Small intestine (tissue), 7 donors: Measurements from ENCODE around the gene PDE7B. TPM values are rescaled to one million over a fixed set of nuclear protein-coding genes. Genes with fewer than 3 reads are reported as not detected.

ENCODE experiments used
- DNase-seq, 2 donors: peaks; one replicate each; pipeline versions ENCODE4 v3.0.0 to v3.0.0-alpha.2; 2013
- FAIRE-seq: peaks from 2 replicates; lab custom pipeline; 2012; peaks lifted over from hg19 to GRCh38; lab: Jason Lieb, UNC
- H3K27ac ChIP-seq, 3 donors: one replicate each; pipeline ENCODE4 v1.5.1; 2013; ENCODE audit warnings: low read length in 2 of 3, mild to moderate bottlenecking in 2 of 3, control low read depth in 1 of 3, inconsistent platforms in 1 of 3, low read depth in 1 of 3, moderate library complexity in 1 of 3
- H3K27me3 ChIP-seq, 3 donors: one replicate each; pipeline ENCODE4 v1.6.1; 2013; ENCODE audit warnings: low read length in 3 of 3, inconsistent platforms in 1 of 3; ENCODE audit not compliant: control insufficient read depth in 3 of 3, insufficient read depth in 3 of 3
- H3K36me3 ChIP-seq, 3 donors: one replicate each; pipeline ENCODE4 v1.6.1; 2013; ENCODE audit warnings: low read length in 3 of 3, inconsistent platforms in 1 of 3, low read depth in 1 of 3, mild to moderate bottlenecking in 1 of 3, moderate library complexity in 1 of 3; ENCODE audit not compliant: control insufficient read depth in 3 of 3, insufficient read depth in 2 of 3
- H3K4me1 ChIP-seq, 3 donors: one replicate each; pipeline ENCODE4 v1.6.1; 2013; ENCODE audit warnings: low read length in 2 of 3, inconsistent platforms in 1 of 3, low read depth in 1 of 3, mild to moderate bottlenecking in 1 of 3, moderate library complexity in 1 of 3; ENCODE audit not compliant: control insufficient read depth in 3 of 3, insufficient read depth in 2 of 3
- H3K4me3 ChIP-seq, 3 donors: one replicate each; pipeline ENCODE4 v1.5.1; 2013; ENCODE audit warnings: low read length in 3 of 3, control low read depth in 1 of 3, inconsistent platforms in 1 of 3, low read depth in 1 of 3, mild to moderate bottlenecking in 1 of 3, moderate library complexity in 1 of 3
- H3K9me3 ChIP-seq, 2 donors: one replicate each; pipeline ENCODE4 v1.6.1; 2013; ENCODE audit warnings: low read depth in 1 of 2, low read length in 1 of 2; ENCODE audit not compliant: control insufficient read depth in 2 of 2, insufficient read depth in 1 of 2
- WGBS, 3 donors: extraction: QIAGEN DNeasy Blood & Tissue Kit; methylation state at CpG; one replicate each; pipeline ENCODE4 v1.1.7; 2013; 5-methylcytosine and 5-hydroxymethylcytosine counted together
- polyA plus RNA-seq, 4 donors: library from polyadenylated mRNA; stranded (reverse) in 3 of 4; unstranded in 1 of 4; fragments of 200-250 nt in 3 of 4; fragments of 120-200 nt in 1 of 4; gene quantifications; one replicate each; pipeline versions ENCODE4 v1.2.1 to v1.2.3, GENCODE V29; 2013
- donor health status: healthy with polysubstance abuse.
- donor health status: control.
- donor health status: control.
- donor health status: Bipolar disorder and iron deficiency.
- donor health status: healthy.

The PDE7B gene
- polyA plus RNA-seq, 4 donors, result 0.22 to 1.4 (median 0.82) TPM

- Histone ChIP-seq H3K4me1 (no peaks in the 10 kb centered on the region), H3K36me3 (no peaks in the 10 kb centered on the region), H3K27ac (peak overlapping the region in 1 of 3 donors; percentile 50), H3K4me3 (no peak overlapping the region), H3K9me3 (no peaks in the 10 kb centered on the region), H3K27me3 (no peaks in the 10 kb centered on the region)
- no peak for FAIRE-seq
- WGBS, 3 donors, result 66 to 81% (median 76%) methylated on average over 8 of the region's 8 CpGs
- DNase-seq, result no peak
These were observed 84.6 kb downstream of the PDE7B start for GRCh38 chr6:135935941-135936601.

GRCh38 chr6:135936606-135937005, 85.1 kb downstream of the PDE7B start:
- H3K4me3 ChIP-seq, result no peak overlapping the region
- DNase-seq, result no peak
- H3K27me3 ChIP-seq, result no peaks in the 10 kb centered on the region
- no peaks in the 10 kb centered on the region for H3K4me1 ChIP-seq
- FAIRE-seq, result no peak
- peak overlapping the region in 1 of 3 donors; percentile 50 for H3K27ac ChIP-seq
- no peaks in the 10 kb centered on the region for H3K36me3 ChIP-seq
- no peaks in the 10 kb centered on the region for H3K9me3 ChIP-seq
- WGBS, 3 donors, result 72 to 86% (median 85%) methylated on average over 1 of the region's 1 CpG

GRCh38 chr6:135937106-135937505, 85.6 kb downstream of the PDE7B start:
- H3K4me1 ChIP-seq, result no peaks in the 10 kb centered on the region
- no peak overlapping the region for H3K4me3 ChIP-seq
- H3K27me3 ChIP-seq, result no peaks in the 10 kb centered on the region
- no peak overlapping the region for H3K27ac ChIP-seq
- no peaks in the 10 kb centered on the region for H3K36me3 ChIP-seq
- FAIRE-seq, result no peak
- H3K9me3 ChIP-seq, result no peaks in the 10 kb centered on the region
- 93 to 97% (median 95%) methylated on average over 6 of the region's 6 CpGs for WGBS, 3 donors
- no peak for DNase-seq

- Histone ChIP-seq H3K27ac (no peak overlapping the region), H3K4me1 (no peaks in the 10 kb centered on the region), H3K27me3 (no peaks in the 10 kb centered on the region), H3K4me3 (no peak overlapping the region), H3K9me3 (no peaks in the 10 kb centered on the region), H3K36me3 (no peaks in the 10 kb centered on the region)
- FAIRE-seq (no peak), DNase-seq (peak; percentile 2 to 22)
- WGBS, 3 donors, result 57 to 70% (median 58%) methylated on average over 9 of the region's 9 CpGs
These were observed 87.2 kb downstream of the PDE7B start for GRCh38 chr6:135938576-135939207.

- Histone ChIP-seq H3K27ac (no peak overlapping the region), H3K27me3 (no peaks in the 10 kb centered on the region), H3K9me3 (no peaks in the 10 kb centered on the region), H3K4me1 (no peaks in the 10 kb centered on the region), H3K4me3 (no peak overlapping the region), H3K36me3 (no peaks in the 10 kb centered on the region)
- FAIRE-seq (no peak), DNase-seq (no peak)
- 66 to 77% (median 74%) methylated on average over 7 of the region's 7 CpGs for WGBS, 3 donors
These were observed 87.7 kb downstream of the PDE7B start for GRCh38 chr6:135939208-135939591.

DNA sequence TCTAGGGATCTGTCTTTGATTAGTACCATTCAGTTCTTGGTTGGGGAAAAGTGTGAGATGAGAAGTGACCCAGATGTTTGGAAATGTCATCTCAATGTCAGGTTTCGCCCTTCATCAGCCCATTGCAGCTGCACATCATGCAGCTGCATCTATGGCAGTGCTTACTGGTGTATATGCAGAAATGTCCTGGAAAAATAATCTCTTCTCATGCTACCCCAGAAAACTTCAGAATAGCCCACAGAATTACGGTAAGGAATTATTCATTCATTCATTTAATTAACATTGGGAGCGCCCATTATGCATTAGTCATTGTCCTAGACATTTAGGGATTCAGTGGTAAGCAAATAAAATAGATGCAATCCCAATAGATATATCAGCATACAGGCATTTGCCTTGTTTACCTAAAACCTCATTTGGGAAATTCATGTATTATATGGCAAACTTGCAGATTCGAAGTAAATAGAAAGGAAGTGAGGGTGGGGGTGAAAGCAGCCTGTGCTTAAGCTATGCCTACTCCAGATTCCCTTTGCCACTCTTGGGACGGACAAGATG, 89.2 kb downstream of the PDE7B start:
- DNase-seq (no peak), FAIRE-seq (no peak)
- Histone ChIP-seq H3K4me3 (no peak overlapping the region), H3K27me3 (no peaks in the 10 kb centered on the region), H3K27ac (no peak overlapping the region), H3K36me3 (no peaks in the 10 kb centered on the region), H3K9me3 (no peaks in the 10 kb centered on the region), H3K4me1 (no peaks in the 10 kb centered on the region)
- WGBS, 3 donors, result 72 to 88% (median 87%) methylated on average over 5 of the region's 5 CpGs

DNA sequence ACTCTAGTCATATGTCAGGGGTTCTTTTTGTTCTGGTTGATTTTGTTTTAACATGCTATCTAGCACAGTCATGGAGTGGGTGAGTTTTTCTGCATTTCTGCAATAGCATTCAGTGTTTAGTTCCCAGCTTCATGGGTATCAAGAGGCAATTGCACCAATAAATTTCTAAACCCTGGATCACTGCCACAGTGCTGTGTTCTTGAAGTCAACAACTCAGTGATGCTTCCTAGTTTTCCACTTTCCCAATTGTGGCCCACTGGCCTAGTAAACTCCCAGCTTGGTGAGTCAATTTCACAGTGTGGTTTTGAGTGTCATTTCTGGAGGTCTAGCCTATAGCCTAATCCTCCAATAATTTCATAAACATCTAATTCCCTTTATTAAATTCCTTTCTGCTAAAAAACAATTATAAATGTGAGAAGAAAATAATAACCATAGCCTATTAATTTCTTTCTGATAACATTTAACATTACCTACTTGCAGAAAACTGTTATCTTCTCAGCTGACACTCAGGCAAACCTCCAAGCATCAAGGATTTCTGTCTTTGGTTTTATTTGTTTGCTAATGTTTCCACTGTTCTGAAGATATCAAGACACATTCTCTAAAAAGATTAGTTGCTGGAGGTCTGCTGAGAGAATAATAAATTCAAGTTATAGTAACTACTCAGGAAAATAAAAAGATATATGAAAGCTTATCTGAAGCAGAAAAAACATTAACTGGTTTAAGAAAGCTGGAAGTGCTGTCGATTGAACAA, 89.9 kb downstream of the PDE7B start:
- no peak overlapping the region for H3K4me3 ChIP-seq

GRCh38 chr6:135944120-135944519, 92.6 kb downstream of the PDE7B start:
- no peak overlapping the region for H3K27ac ChIP-seq
- H3K4me1 ChIP-seq, result no peaks in the 10 kb centered on the region
- H3K27me3 ChIP-seq, result no peaks in the 10 kb centered on the region
- no peaks in the 10 kb centered on the region for H3K9me3 ChIP-seq
- H3K36me3 ChIP-seq, result no peaks in the 10 kb centered on the region
- no peak for DNase-seq
- no peak overlapping the region for H3K4me3 ChIP-seq
- FAIRE-seq, result no peak
- 86 to 92% (median 87%) methylated on average over 6 of the region's 6 CpGs for WGBS, 3 donors

More for the DNA sequence above, 89.9 kb downstream of the PDE7B start:
- 87 to 97% (median 93%) methylated on average over 1 of the region's 1 CpG for WGBS, 3 donors
- Histone ChIP-seq H3K9me3 (no peaks in the 10 kb centered on the region), H3K36me3 (no peaks in the 10 kb centered on the region), H3K4me1 (no peaks in the 10 kb centered on the region), H3K27ac (no peak overlapping the region), H3K27me3 (no peaks in the 10 kb centered on the region)
- no peak for FAIRE-seq
- DNase-seq, result no peak
